A673 (cell line): Measurements from ENCODE around the gene SEMA4C. TPM values are rescaled to one million over a fixed set of nuclear protein-coding genes. Genes with fewer than 3 reads are reported as not detected.
"Not testable (repeated sequence)": the region's sequence is repeated elsewhere in the genome, so short reads cannot be mapped to it uniquely, and the experiment has no call there.

ENCODE experiments used
- BruUV-seq: library from RNA; stranded (reverse); fragments of 400-500 nt; replicated peaks from 2 replicates; lab custom pipeline; 2021; lab: Mats Ljungman, UMichigan
- CTCF ChIA-PET: fragments of 300-600 bp; sonication (Branson Sonifier 250); formaldehyde crosslinking; loops from one replicate; lab custom pipeline; 2022; ENCODE audit warnings: antibody characterized with exemption; lab: Charles Lee
- POLR2A ChIA-PET: fragments of 300-600 bp; sonication (Branson Sonifier 250); formaldehyde crosslinking; loops from one replicate; lab custom pipeline; 2022; ENCODE audit warnings: antibody characterized with exemption; ENCODE audit not compliant: low non-redundant PET; lab: Charles Lee
- DNase-seq: peaks from one replicate; pipeline ENCODE4 v3.0.0-alpha.2; 2015; ENCODE audit warnings: low spot score
- H3K27ac ChIP-seq: fragments of 200-600 bp; sonication (generic); 2 replicates; pipeline ENCODE4 v1.5.1; 2016; ENCODE audit warnings: mixed run types, low read depth, mild to moderate bottlenecking, mixed read lengths, antibody characterized with exemption, low read length; ENCODE audit not compliant: poor library complexity, severe bottlenecking
- H3K27me3 ChIP-seq: fragments of 200-600 bp; sonication (generic); replicated peaks from 2 replicates; pipeline ENCODE4 v1.6.1; 2017; ENCODE audit warnings: mixed run types, low read depth, mild to moderate bottlenecking, mixed read lengths, antibody characterized with exemption, low read length; ENCODE audit not compliant: insufficient read depth, poor library complexity
- H3K36me3 ChIP-seq: fragments of 200-600 bp; sonication (generic); 2 replicates; pipeline ENCODE4 v1.6.1; 2016; ENCODE audit warnings: mixed run types, mild to moderate bottlenecking, mixed read lengths, antibody characterized with exemption, low read length; ENCODE audit not compliant: insufficient read depth, poor library complexity, severe bottlenecking
- H3K4me1 ChIP-seq: fragments of 200-600 bp; sonication (generic); 2 replicates; pipeline ENCODE4 v1.6.1; 2017; ENCODE audit warnings: mixed run types, mild to moderate bottlenecking, mixed read lengths, antibody characterized with exemption, low read length; ENCODE audit not compliant: insufficient read depth, poor library complexity, severe bottlenecking
- H3K4me3 ChIP-seq: fragments of 200-600 bp; sonication (generic); 2 replicates; pipeline ENCODE4 v1.5.1; 2016; ENCODE audit warnings: low read depth, mixed run types, mild to moderate bottlenecking, mixed read lengths, low read length; ENCODE audit not compliant: poor library complexity, severe bottlenecking
- H3K9me3 ChIP-seq: fragments of 200-600 bp; sonication (generic); 2 replicates; pipeline ENCODE4 v1.6.1; 2016; ENCODE audit warnings: mixed run types, low read depth, mild to moderate bottlenecking, mixed read lengths, antibody characterized with exemption, low read length; ENCODE audit not compliant: poor library complexity, severe bottlenecking
- CTCF ChIP-seq: fragments of 300-800, 200-600 bp; sonication (generic); conservative IDR thresholded peaks from 2 replicates; pipeline ENCODE4 v1.5.1; 2017; ENCODE audit warnings: low read depth, mild to moderate bottlenecking, antibody characterized with exemption, low read length, moderate library complexity, mixed read lengths
- EZH2 ChIP-seq: fragments of 200-600 bp; sonication (generic); IDR thresholded peaks from 2 replicates; pipeline ENCODE4 v1.6.1; 2017; ENCODE audit warnings: borderline replicate concordance, low read depth, mild to moderate bottlenecking, mixed read lengths, antibody characterized with exemption, low read length; ENCODE audit not compliant: poor library complexity, severe bottlenecking
- intact Hi-C: fragments of 100-400 bp; cut with micrococcal nuclease; formaldehyde crosslinking; loops from one replicate; pipeline ENCODE4 v1.10.0; 2022; ENCODE audit not compliant: unreplicated experiment
- total RNA-seq: library from RNA; stranded (reverse); gene quantifications from 2 replicates; pipeline ENCODE4 v1.2.3, GENCODE V29; 2021

Gene SEMA4C
- total RNA-seq, 1 experiment from 2014 or later: 33.3 TPM

GRCh38 chr2:96864343-96865091 is 5.4 kb downstream of the SEMA4C start:
- no peak overlapping the region for H3K27ac ChIP-seq
- no peak overlapping the region for H3K4me3 ChIP-seq
- H3K36me3 ChIP-seq: peaks cover 68% of the 10 kb centered on the region
- no TSS peak for BruUV-seq
- H3K27me3 ChIP-seq: no peaks in the 10 kb centered on the region
- ChIA-PET POLR2A (no interaction called here), CTCF (no interaction called here)
- intact Hi-C loops: no loop called here
- no peaks in the 10 kb centered on the region for H3K9me3 ChIP-seq
- peaks cover 8% of the 10 kb centered on the region for H3K4me1 ChIP-seq
- DNase-seq: no peak
- no peak for TF ChIP-seq CTCF

GRCh38 chr2:96863575-96864342 is 6.1 kb downstream of the SEMA4C start:
- no peak overlapping the region for H3K27ac ChIP-seq
- no TSS peak for BruUV-seq
- CTCF ChIA-PET: interaction anchor here (0.6 kb wide), 1 partner anchor 90 kb away, joined by 3 read pairs; no protein-coding TSS in a partner anchor

GRCh38 chr2:96863056-96863455 is 6.8 kb downstream of the SEMA4C start:
- ChIA-PET CTCF (interaction anchor here (0.6 kb wide), 1 partner anchor 91 kb away, joined by 3 read pairs; no protein-coding TSS in a partner anchor), POLR2A (interaction anchor here (0.6 kb wide), 1 partner anchor 16 kb away, joined by 9 read pairs; no protein-coding TSS in a partner anchor)
- H3K27ac ChIP-seq, BruUV-seq, DNase-seq, H3K27me3 ChIP-seq, intact Hi-C loops, H3K4me3 ChIP-seq, H3K9me3 ChIP-seq: not testable (repeated sequence)
- H3K4me1 ChIP-seq: peaks cover 14% of the 10 kb centered on the region
- peaks cover 68% of the 10 kb centered on the region for H3K36me3 ChIP-seq

More at GRCh38 chr2:96863575-96864342, 6.1 kb downstream of the SEMA4C start:
- no peaks in the 10 kb centered on the region for H3K9me3 ChIP-seq
- intact Hi-C loops: no loop called here
- no peaks in the 10 kb centered on the region for H3K27me3 ChIP-seq
- POLR2A ChIA-PET: no interaction called here
- no peak overlapping the region for H3K4me3 ChIP-seq
- TF ChIP-seq CTCF: no peak
- TF ChIP-seq EZH2: no peak
- H3K36me3 ChIP-seq: peaks cover 68% of the 10 kb centered on the region
- H3K4me1 ChIP-seq: peaks cover 15% of the 10 kb centered on the region
- no peak for DNase-seq
